Hematopoietic multipotent progenitor cell treated with erythropoietin and hydrocortisone succinate and interleukin-3 and kit ligand, for 17 days (in vitro differentiated cells): Measurements from ENCODE around the gene CHMP4B.

ENCODE experiments used
- DNase-seq: peaks from one replicate; pipeline ENCODE4 v3.0.0-alpha.2; 2015; ENCODE audit warnings: low spot score

CHMP4B gene

GRCh38 chr20:33900521-33901131 lies 89.5 kb downstream of the CHMP4B start:
- DNase-seq: no peak

- DNase-seq: no peak
Observed at GRCh38 chr20:33901132-33901523, 90.0 kb downstream of the CHMP4B start.

- DNase-seq: no peak
Observed at GRCh38 chr20:33902011-33902410, 90.9 kb downstream of the CHMP4B start.
